HG02938 (cell line): Measurements from ENCODE around the gene CCL2.

Experiments
- ATAC-seq: cut with Tn5 transposase; IDR thresholded peaks from one replicate; pipeline ENCODE4 v1.9.1; 2021; ENCODE audit warnings: mild to moderate bottlenecking, moderate library complexity; ENCODE audit not compliant: unreplicated experiment

The CCL2 gene

GRCh38 chr17:34261568-34262337 is 6.7 kb downstream of the CCL2 start:
- no peak for ATAC-seq

DNA sequence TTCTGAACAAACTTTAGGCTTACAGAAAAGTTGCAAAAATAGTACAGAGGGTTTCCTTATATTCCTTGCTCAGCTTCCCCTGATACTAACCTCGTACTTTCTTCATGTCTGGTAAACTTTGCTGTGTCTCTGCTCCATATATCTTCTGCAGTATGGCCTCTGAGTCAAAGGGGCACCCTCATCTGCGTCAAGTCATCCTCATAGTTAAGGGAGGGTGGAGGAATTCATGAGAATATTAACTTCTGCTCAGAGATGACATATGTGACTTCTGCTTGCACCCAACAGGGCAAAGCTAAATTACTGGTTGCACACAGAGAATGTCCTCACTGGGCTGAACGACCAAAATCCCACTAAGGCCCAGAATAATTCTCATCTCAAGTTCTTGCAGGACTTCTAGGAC is 10.6 kb downstream of the CCL2 start:
- ATAC-seq: no peak

DNA sequence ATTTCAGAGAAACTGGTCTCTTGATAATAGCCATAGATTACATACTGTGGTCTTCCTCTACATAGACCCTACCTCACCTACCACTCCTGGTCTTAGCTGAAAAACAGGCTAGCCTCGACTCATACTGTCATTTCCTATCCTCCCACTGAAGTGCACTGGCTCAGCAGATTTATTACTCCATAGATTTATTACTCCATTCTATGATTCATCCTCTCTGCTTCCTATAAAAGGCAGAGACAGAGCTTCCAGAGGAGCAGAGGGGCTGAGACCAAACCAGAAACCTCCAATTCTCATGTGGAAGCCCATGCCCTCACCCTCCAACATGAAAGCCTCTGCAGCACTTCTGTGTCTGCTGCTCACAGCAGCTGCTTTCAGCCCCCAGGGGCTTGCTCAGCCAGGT is 14.9 kb downstream of the CCL2 start, which contains the start of gene CCL7:
Gene CCL7 (plus strand): TSS at position 253 of the 400 bp plus-strand sequence. CDS start 70 bp downstream, at position 323.
- no peak for ATAC-seq

DNA sequence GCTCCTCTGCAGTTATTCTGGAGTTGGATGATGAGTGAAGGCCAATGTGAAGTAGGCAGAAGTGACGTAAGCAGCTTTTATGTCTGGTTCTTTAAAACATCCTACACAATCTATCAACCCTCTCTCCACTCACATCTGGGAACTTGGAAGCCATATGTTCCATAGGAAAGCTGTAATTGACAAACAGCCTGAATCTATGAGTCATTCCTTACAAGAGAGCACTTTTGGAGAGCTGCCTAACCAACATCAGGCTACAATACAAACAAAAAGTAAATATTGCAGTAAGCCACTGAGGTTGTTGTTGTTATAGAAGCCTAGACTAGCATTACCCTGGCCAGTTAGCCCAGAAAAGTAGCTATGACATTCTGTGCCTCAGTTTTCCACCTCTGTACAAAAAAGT is 20.8 kb downstream of the CCL2 start:
- no peak for ATAC-seq

GRCh38 chr17:34276826-34277225 is 21.7 kb downstream of the CCL2 start:
- no peak for ATAC-seq

GRCh38 chr17:34283571-34283970 is 28.5 kb downstream of the CCL2 start:
- no peak for ATAC-seq

GRCh38 chr17:34285286-34285792 is 30.3 kb downstream of the CCL2 start, which contains the start of gene CCL11:
Gene CCL11, plus strand, starts transcription at chr17:34285742. Its CDS starts 67 bp downstream, at chr17:34285809.
- no peak for ATAC-seq

GRCh38 chr17:34287875-34288274 is 32.8 kb downstream of the CCL2 start:
- ATAC-seq: no peak

GRCh38 chr17:34290586-34290985 is 35.5 kb downstream of the CCL2 start:
- no peak for ATAC-seq

- ATAC-seq: no peak
These were observed 36.8 kb downstream of the CCL2 start for GRCh38 chr17:34291721-34292348.

GRCh38 chr17:34299027-34299426 is 43.9 kb downstream of the CCL2 start:
- ATAC-seq: no peak

DNA sequence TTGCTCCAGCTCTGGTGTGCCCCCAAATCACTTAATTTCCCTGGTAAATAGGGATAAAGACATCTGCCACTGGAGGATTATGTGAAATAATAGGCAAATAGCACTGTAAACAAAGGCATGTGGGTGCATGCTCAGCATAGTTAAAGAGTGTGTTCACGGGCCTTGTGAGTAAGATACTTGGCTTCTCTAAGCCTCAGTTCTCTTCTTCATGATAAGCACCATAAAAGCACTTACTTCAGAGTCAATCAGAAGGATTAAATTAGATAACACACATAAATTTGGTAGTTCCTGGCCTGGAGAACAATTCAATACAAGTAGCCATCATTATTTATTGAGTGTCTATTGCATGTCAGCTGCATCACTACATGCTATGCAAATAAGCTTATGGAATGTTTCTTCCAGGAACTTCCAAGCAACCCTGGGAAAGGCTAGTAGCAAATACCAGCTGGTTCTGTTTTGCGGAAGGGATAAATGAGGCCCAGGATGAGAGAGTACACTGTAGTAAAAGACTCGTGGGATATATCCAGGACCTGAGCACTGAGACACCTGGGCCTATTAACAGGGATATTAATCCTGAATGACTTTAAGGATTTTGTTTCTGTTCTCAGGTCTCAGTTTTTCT is 45.0 kb downstream of the CCL2 start:
- no peak for ATAC-seq

- ATAC-seq: no peak
These were observed 45.7 kb downstream of the CCL2 start for GRCh38 chr17:34300652-34301370.

- ATAC-seq: no peak
These were observed 46.9 kb downstream of the CCL2 start for GRCh38 chr17:34301986-34302385.

DNA sequence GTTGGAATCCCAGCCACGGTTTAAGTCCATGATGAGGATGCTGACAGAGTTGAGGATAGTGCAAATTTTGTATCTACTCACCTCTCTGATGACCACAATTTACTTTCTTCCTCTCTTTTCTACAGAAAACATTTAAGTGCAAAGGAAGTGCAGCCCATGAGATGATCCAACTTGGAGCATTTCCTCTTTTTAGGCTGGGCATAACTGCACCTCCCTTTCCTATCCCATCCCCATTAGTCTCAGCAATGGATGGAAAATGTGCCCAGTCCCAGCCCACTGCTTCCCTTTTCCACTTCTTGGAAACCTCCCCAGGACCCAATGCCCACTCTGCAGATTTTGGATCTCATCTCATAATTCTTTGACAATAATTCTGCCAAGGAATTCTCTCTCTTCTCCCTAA is 47.6 kb downstream of the CCL2 start:
- ATAC-seq: no peak

DNA sequence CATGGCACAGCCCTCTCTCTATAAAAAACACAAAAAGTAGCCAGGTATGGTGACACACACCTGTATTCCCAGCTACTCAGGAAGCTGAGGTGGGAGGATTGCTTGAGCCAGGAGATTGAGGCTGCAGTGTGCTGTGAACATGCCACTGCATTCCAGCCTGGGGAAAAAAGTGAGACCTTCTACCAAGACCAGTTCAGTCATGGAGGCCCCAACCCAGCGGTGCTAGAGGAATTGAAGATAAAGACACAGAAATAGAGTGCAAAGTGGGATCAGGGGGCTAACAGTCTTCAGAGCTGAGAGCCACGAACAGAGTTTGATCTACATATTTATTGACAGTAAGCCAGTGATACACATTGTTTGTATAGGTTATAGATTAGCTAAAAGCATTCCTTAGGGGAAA is 48.5 kb downstream of the CCL2 start:
- ATAC-seq: no peak

GRCh38 chr17:34305061-34305460 is 50.0 kb downstream of the CCL2 start:
- ATAC-seq: no peak

DNA sequence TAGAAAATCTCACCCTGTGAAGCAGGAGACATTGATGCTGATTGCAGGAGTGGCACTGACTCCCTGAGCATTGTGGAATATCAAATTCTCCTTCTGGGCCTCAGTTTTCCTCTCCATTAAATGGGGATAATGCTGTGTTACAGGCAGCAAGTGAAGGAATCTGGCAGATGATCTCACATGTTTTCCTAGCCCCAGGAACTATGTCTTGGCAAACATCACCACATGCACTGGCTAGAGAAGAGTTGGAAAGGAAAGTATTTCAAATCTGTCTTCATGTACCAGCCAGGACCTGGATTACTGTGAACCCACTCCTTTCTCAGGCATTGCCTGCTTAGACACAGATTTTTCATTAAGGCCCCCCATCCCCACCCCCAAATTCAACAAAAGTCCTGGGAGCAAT is 50.5 kb downstream of the CCL2 start:
- ATAC-seq: no peak

- no peak for ATAC-seq
These were observed 51.4 kb downstream of the CCL2 start for GRCh38 chr17:34306466-34306865.
